GM12891 (cell line): ENCODE data around the gene TTC39C.

Experiments
- PAX5 ChIP-seq: IDR thresholded peaks from 2 replicates; pipeline ENCODE4 v1.6.1; 2011; ENCODE audit warnings: low read length, moderate library complexity, mild to moderate bottlenecking; ENCODE audit not compliant: insufficient read depth, severe bottlenecking
- POLR2A ChIP-seq: IDR thresholded peaks from 2 replicates; pipeline ENCODE4 v1.6.1; 2011; ENCODE audit warnings: low read depth, low read length, control low read depth
- POLR2AphosphoS5 ChIP-seq: IDR thresholded peaks from 2 replicates; pipeline ENCODE4 v1.6.1; 2011; ENCODE audit warnings: low read depth, low read length, control low read depth
- TAF1 ChIP-seq: IDR thresholded peaks from 2 replicates; pipeline ENCODE4 v1.6.1; 2011; ENCODE audit warnings: low read depth, low read length, control low read depth

DNA sequence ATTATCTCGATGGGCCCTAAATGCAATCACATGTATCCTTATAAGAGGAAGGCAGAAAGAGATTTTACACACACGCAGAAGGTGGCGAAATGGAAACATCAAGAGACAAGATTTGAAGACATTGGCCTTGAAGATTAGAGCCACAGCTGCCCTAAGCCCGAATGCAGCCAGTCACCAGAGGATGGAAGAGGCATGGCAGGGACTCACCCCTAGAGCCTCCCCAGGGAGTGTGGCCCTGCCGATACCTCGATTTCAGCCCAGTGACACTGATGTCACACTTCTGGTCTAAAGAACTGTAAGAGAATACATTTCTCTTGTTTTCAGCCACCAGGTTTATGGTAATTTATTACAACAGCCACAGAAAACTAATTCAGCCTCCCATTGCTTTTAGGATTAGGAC is 17.4 kb downstream of the TTC39C start:
- no peak for TF ChIP-seq POLR2A
- no peak for TF ChIP-seq TAF1
- TF ChIP-seq PAX5, result no peak
- TF ChIP-seq POLR2AphosphoS5, result no peak
